GM21360 (cell line): Measurements from ENCODE around the gene NHSL1.

Experiments
- ATAC-seq: cut with Tn5 transposase; IDR thresholded peaks from one replicate; pipeline ENCODE4 v1.9.1; 2021; ENCODE audit warnings: mild to moderate bottlenecking, moderate library complexity; ENCODE audit not compliant: unreplicated experiment

The NHSL1 gene

DNA sequence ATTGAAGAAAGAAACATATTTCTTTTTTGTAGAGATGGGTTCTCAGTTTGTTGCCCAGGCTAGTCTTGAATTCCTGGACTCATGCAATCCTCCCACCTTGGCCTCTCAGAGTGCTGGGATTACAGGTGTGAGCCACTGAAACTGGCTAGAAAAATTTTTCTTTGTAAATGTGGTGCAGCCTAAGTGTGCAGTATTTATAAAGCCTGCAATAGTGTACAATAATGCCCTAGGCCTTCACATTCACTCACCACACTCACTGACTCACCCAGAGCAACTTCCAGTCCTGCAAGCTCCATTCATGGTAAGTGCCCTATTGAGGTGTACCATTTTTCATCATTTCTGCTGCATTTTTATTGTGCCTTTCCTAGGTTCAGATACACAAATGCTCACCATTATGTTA lies 31.4 kb downstream of the NHSL1 start:
- ATAC-seq = no peak

DNA sequence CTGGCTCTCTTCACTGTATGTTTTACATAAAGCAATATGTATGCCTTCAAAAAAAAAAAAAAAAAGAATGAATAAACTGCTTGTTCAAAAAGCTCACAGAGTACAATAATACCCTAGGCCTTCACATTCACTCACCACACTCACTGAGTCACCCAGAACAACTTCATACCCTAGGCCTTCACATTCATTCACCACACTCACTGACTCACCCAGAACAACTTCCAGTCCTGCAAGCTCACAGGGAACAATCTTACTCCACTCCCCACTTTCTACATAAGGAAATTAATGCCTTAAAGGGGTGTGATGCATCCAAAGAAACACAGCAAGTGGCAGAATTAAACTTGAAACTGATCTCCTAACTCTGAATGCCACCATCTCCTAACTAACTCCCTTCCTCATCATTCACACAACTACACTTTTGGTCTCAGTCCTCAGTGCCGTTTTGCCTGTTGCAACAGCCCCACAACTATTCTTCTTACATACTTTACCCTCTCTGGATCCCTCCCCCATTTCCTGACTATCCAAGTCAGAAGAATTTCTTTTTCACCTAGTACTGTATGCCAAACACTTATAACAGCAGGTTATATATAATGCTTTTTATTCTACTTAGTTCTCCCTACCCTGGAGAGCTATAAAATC lies 34.2 kb downstream of the NHSL1 start:
- ATAC-seq = no peak

DNA sequence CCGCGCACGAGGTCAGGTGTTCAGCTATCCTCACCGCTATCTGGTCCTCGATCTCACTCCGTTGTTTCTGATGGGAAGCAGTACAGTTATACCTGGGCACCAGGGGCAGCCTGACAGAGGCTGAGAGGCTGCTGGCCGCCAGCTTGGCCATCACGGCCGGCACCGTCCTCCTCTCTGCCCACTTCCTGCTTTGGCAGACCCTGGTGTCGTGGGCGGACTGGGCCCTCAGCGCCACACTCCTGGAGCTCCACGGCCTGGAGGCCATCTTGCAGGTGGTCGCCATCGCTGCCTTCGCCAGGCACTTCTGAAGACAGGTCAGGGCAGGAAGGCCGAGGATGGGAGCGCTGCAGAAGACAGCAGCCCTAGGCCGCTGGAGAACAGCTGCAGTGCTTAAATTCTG lies 35.2 kb downstream of the NHSL1 start:
- no peak for ATAC-seq

DNA sequence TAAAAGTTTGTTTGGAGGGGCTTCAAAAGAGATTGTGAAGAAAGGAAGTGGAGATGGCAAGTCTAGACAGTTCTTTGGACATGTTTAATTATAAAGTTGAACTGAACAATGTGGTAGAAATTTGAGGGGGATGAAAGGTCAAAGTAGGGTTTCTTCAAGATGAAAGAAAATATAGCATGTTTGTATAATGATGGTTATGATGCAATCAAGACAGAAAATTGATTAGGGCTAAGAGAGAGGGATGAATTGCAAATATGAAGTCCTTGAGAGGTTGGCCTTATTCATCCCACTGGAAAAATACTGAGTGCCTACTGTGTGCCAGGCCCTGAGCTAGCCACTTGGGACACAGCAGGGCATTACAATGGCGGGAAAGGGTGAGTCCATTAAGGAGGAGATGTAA lies 37.6 kb downstream of the NHSL1 start:
- ATAC-seq = no peak

DNA sequence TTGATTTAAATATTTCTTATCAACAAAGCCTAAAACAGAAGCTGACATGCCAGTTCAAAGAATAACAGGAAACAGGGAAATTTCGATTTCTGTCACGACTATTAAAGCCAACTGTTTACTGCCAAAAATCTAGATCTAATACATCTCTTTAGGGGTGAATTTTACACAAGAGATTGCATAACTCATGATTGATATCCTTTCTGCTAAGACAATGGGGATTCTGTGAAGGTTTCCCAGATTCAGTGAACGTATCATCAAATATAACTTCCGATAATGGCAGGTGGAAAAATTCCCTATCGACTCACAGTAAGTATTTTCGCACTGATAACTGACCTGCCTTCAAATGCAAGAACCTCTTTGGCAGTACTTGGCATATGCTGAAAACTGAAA lies 42.9 kb downstream of the NHSL1 start:
- no peak for ATAC-seq

DNA sequence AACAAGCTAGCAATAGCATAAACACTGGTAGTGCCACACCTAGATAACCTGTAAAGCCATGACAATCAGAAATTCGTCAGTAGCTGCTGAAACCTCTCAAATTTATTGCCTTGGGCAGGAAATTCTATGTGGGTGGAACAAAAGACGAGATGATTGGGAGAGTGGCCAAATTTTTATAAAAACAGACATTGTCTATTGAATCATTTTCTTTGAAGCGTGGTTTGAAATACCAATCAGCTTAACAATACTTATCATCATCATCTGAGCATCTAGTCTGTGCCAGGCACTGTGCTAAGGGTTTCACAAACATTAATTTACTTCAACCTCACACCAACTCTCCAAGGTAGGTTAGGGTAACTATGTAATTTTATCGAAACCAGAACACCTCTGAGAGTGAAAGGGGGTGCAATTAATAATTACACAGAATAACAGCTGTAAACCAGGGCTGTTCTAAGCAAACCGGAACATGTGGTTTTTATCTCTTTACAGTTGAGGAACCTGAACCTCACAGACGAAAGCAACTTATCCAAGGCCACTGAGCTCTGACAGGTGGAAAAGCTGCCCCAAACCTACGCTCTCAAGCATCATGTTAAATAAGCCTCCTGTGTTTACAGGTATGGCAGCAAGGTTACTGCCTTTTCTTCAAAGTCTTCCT lies 43.4 kb downstream of the NHSL1 start:
- peak; percentile 82 for ATAC-seq

DNA sequence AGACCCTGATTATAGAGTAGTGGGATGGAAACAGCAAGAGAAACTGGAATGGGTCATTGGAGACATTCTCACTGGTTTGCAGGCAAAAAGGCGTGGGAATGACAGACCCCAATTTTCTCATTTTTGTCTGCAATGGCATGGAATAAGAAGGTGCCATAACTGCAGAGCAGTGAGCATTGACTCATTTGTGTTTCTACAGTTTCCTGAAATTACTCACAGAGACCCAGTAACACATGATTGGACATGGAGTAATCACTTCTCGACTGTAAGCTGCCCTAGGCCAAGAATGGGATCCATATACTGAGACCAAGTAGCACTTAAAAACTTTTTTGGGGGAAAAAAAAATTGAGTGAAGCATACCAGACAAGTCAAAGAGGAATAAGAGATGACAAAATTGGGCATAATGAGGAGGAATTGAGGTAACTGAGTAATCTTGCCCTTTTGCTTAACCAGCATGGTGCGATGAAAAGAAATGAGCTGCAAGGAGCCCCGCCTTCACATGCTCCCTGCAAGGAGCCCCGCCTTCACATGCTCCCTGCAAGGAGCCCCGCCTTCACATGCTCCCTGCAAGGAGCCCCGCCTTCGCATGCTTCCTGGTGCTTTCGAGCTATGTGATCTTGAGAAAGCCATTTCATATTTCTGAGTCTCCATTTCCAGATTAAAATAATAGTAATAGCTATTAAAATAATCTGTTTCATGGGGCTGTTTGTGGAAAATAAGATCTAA lies 44.1 kb downstream of the NHSL1 start:
- peak; percentile 56 for ATAC-seq

DNA sequence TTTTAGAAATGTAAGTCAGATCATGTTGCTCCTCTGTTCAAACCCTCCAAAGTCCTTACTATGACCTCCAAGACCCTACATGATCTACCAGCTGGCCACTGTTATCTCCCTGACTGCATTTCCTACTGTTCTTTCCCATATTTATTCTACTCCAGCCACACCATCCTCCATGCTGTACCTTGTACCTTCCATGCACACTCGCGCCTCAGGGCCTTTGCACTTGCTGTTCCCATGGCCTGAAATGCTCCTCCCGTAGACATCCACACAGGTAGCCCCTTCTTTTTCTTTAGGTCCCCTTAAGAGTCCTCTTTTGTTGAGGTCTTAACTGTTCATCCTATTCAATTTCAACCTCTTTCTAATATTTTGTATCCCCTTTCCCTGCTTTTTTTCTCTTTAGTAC lies 48.3 kb downstream of the NHSL1 start:
- ATAC-seq = no peak

DNA sequence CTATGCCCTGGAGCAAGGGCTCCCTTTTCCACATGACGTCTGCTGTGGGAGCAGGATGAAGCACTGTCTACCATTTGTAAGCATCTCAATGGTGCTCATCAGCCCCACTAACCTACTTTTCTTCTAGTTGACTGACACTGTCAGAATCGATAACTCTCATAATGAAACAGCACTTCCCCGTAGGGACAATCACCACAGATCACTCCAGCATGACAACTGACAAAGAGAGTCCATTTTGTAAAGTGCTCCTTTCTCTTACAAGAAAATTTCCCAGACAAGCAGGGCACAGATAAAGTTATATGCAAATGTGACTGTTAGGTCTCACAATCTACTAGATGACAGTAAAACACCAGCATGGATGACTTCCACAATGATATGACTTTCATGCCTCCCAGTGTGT lies 48.8 kb downstream of the NHSL1 start:
- peak; percentile 47 for ATAC-seq

DNA sequence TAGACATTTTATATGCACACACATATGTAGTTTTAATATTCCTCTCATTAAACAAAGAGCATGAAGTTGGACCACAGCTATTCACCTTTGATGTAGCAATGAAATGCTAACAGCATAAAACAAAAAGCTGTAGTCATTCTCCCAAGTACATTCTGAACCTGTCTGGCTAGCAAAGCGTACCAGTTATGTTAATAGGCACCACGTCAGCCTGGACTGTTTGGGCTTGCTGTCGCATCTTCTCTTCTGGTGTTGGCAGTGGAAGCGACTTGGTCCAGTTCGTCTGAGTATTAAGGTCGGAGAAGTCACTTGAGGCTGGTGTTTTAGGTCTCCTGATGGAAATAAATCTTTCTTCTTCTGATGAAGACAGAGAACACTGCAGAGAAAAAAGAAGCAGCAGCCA lies 52.5 kb downstream of the NHSL1 start:
- ATAC-seq = no peak

DNA sequence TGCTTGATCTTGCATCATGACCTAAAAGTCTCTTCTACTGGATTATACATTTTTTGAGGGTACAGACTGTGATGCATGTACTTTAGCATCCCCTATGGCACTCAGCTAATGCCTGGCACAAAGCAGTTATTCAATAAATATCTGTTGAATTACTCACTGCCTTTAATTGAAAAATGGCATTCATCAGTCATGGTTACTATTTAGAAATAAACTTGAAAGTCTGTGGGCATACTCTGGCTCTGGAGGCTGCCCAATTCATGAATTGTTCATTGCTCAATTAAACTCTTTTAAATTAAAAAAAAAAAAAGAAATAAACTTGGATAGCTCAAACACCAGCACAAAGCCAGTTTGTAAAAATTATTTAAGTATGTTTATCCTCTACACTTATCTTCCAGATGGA lies 55.3 kb downstream of the NHSL1 start:
- ATAC-seq = no peak

DNA sequence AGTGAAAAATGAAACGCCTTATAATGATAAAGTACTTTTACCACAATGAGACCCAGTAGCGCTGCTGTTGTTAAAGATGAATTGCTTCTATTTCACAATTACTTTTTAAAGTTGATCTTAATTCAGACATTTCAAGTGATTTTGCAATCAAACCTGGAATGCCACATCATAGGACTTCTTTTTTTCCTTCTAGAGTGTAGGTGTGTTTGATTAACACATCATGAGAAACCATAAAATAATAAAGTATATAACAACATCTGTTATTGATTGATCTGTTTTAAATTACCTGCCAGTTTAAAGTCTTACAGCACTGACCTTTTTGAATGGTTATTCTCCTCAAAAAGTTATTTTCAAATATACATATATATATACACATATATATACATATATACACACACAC lies 56.6 kb downstream of the NHSL1 start:
- ATAC-seq = no peak

DNA sequence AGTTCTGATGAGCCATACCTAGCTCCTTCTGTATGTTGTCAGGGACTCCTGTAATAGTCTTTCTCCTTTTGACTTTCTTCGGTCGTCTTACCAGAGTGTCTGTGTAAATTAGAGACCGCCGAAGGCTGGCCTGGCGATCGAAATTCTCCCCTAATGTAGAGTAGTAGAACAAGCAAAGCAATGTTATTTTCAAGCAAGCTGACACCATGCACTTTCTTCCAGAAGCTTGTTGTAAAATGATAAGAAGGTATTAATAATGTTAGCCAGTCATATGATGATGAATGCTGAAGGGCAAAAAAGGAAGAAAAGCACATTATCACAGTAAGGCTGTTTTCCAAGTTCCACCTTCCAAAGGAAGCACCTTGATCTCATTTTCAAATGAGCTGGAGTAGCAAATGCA lies 57.3 kb downstream of the NHSL1 start:
- no peak for ATAC-seq

DNA sequence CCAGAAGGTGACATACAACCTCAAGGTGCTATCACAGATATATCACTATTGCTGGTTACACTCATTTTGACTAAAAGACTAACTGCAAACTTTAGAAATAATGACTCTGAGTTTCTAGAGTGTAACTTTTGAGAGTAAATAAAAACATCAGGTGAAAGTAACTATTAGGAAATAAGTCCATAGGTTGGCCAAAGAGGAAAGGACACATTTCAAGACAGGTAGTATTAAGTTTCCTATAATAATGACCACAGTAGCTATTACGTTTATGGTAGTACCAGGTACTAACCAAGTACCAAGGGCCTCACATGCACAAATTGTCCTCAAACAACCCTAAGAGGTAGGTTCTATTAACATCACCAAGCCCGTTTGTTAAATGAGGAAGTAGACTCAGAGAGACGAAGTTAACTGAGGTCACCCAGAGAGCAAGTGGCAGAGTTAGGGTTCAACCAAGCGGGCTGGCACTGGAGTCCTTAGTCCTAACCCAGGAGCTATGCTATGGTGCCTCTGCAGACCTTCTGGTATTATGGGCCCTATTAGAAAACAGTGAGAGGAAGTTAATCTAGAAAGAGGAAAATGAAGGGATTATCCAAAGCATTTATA lies 58.4 kb downstream of the NHSL1 start:
- no peak for ATAC-seq

DNA sequence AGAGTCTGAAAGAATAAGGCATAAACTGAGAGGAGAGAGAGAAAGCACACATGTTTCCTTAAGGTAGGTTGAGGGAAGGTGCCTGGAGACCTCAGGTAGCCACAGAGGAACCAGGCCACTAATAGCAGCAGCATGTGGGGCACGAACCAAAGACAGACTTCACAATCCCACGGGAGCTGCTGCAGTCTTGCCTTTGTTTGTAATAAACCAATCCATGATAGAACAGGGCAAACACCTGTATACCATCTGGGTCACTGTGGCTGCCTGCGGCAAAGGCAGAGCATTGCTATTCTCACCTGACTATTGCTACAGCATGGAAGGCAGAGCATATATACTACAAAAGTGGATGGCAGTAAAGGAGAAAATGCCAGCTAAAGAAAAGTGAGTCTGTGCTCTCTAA lies 59.0 kb downstream of the NHSL1 start:
- ATAC-seq = no peak

DNA sequence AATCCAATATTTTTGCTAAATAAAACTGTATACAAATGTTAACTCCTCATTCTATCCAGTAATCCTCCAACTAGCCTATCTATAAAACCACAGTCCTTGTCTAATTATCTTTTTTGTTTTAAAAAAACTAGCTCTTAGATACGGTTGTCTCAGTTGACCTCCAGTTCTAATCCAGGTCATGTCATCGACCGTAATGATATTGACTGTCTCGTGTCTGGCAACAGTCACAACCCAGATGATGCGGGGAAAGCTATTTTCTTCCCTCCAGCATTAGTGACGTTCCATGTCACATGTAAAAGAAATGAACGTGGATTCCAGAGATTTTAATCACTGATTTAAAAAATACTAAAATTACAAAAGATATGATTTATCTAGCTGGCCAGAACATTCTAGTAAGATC lies 59.7 kb downstream of the NHSL1 start:
- ATAC-seq = no peak

DNA sequence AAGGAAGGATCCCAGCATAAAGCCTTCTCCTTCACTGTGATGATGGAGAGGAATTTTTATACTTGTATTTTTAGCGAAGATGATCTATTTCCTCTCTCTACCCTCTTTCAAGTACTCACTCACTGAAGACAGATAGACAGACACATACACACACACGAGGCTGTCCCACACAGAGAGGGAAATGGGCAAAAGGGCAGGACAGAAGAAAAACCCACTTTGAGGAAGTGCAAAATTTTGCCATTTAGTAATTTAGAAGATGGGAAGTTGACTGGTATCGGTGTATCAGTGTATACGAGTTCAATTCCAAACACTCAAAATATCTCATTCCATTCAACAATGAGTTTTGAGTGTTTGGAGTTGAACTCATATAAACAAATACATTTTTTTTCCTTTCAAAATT lies 64.4 kb downstream of the NHSL1 start:
- ATAC-seq = no peak

DNA sequence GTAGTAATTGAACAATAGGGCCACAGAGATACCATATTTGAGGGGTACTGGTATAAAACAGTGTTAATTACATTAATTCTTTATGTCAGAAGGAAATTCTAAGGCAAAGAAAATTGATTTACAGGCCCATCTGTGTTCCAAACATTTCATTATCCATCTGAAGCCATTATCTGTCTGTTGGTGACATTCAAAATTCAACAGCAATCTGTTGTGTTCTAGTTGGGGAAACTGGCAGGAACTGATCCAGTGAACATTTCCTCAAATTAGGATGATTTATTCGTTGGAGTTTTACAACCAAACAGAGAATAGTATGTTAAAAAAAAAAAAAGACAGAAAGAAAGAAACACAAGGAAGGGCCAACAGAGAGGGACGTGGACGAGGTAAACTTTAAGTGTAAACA lies 65.2 kb downstream of the NHSL1 start:
- no peak for ATAC-seq

DNA sequence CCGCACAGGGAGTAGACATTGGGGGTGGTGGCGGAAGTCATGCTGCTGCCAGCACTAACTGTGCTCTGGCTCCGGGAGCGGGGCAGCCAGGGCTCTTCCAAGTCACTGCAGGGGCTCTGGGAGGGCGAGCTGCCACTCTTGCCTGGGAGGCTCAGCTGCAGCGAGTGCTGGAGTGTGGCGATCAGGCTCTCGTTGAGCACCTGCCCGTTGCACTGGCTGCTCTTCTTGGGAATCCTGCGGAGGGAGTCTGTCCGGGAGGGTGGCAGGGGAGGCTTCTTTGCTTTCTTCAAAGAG lies 67.3 kb downstream of the NHSL1 start:
- ATAC-seq = no peak

DNA sequence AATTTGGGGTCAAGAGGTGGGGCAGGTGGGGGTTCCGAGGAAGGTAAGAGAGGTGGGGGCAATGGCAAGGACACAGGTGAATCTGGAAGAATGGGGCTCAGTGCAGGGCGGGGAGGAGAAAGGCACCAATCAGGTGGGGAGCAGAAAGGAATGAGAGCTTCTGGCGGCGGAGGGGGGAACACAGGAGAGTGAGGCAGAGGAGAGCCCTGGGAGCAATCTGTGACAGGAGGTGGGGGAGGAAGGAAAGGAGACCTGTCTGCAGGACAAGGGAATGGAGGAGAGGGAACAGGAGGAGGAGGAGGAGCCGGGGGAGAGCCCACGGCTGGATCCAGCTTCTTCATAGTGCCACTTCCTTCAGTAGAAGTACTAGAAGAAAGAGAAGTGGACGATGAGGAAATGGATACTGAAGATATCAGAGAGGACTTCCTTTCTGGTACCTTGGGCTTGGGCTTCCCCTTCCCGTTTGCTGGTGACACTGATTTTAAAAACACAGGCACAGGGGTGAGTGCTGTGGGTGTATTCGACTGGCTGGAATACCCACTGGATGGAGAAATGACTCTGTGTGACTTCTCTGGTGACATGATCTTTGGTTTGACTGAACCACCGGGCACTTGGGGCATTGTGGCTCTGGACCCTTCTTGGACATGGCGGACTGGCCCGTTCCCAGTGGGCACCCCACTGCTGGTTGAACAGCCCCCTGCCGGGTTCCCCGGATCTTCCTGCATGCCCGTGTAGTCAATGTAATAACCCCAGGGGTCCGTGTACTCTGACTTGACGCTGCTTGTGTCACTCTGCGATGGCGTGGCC lies 67.8 kb downstream of the NHSL1 start:
- ATAC-seq = no peak

DNA sequence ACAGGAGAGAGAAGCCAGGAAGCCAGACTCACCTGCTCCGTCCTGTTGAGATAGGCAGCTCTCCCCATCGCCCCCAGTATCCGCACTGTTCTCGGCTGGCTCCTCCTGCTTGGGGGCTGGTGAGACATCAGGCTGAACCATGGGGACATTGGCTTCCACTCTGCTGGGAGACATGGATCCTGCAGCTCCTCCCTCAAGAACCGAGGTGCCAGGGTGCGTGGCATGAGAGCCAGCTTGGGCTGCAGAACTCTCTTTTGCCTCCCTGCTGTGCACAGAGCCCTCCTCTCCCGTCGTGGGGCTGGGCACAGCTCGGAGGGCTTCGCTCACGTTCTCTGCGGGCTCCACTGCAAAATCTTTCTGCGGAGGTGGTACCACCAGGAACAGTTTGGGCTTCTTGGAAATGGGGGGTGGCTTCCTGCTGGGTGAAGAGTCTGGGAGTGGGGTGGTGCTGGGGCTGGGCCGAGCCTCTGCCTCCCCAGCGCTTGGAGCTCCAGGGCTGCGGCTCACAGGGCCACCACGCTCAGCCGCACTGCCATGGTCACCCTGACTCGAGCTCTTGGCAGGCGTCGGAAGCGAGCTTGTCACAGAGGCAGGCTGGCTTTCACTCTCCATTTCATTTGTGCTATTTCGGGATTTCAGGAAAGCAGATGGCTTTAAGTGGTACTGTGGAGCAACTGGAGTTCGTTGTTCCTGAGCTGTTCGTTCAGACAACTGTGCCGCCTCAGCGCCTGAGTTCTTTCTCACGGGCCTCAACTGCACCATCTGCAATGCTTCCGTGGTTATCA lies 68.7 kb downstream of the NHSL1 start:
- ATAC-seq = no peak
